ENCODE results near the gene SMPD2.
"Not testable (repeated sequence)": the region's sequence is repeated elsewhere in the genome, so short reads cannot be mapped to it uniquely, and the experiment has no call there.

The SMPD2 gene

DNA sequence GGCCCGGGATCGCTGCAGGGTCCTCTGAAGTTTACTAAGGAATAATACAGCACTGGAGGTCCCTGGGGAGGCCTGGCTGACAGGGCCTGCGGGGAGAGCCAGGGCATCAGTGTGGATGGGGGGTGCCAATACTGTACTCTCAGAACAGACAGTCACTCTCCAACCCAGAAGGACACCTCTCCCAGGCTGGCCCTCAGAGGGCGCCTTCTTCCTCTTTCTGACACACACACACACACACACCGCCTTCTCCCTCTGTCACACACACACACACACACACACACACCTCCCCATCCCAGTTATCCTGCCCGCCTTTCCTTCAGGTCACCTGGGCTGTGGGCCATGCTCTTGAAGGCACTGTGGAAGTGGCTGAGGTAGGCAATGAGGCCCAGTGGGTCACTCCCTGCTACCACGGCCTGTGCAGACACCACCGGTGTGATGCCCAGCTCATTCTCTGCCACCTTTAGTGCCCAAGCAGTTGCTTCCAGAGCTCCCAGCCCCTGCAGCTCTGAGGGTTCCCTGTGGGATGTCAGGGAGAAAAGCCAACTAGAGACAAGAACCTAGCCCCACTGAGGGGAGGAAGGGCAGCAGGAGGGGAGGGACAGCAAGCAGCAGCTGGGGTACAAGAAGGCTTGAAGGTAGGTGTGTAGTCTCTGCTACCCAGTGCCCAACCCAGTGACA is 7.5 kb downstream of the SMPD2 start:
- no peak for DNase-seq

DNA sequence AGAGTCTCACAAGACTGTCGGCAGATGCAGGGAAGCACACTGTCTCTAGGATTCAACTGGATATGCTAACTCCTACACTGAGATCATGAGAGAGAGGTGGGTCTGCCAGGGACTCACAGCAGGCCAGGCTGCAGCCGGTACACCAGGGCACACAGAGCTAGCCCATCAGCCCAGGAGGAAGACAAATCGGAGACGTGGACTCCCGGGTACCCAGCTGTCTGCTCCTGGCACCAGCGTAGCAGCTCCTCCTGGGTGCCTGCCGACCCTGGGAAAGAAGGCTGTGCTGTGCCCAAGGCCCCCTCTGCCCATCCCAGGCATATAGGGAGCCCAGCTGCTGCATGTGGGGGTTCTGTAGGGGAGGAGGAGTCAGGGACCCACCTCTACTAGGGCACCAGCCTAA is 8.1 kb downstream of the SMPD2 start:
- no peak for DNase-seq

DNA sequence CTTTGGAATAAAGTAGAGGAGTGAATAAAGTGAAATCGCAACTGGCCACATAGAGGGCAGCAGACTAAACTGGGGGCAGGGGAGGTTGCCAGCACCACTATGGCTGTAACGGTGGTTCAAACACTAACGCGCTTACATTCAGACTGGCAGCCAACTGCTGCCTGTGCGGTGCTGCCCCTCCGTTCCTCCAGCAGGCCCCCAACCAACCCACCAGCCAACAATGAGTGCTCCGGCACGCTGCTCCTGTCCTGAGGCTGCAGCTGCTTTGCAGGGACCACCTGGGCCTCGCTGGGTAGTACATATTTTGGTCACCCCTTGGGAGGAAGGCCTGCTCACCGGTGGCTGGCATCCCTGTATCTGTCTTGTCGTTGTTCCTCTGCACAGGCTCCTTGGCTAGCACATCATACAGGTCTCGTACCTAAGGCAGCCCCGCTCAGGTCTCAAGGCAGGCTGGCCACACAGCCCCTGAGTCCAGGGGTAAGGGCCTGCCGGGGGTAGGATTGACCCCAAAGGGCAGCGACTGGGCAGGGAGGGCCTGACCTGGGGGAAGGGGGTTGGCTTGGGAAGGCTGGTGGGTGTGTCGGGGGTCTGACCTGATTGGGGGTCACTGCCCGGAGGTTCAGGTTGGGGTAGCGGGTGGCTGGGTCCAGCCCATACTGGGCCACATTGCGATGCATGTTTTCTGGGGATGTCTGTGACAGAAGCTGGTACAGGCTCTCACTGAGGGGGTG is 8.7 kb downstream of the SMPD2 start:
- DNase-seq = no peak

DNA sequence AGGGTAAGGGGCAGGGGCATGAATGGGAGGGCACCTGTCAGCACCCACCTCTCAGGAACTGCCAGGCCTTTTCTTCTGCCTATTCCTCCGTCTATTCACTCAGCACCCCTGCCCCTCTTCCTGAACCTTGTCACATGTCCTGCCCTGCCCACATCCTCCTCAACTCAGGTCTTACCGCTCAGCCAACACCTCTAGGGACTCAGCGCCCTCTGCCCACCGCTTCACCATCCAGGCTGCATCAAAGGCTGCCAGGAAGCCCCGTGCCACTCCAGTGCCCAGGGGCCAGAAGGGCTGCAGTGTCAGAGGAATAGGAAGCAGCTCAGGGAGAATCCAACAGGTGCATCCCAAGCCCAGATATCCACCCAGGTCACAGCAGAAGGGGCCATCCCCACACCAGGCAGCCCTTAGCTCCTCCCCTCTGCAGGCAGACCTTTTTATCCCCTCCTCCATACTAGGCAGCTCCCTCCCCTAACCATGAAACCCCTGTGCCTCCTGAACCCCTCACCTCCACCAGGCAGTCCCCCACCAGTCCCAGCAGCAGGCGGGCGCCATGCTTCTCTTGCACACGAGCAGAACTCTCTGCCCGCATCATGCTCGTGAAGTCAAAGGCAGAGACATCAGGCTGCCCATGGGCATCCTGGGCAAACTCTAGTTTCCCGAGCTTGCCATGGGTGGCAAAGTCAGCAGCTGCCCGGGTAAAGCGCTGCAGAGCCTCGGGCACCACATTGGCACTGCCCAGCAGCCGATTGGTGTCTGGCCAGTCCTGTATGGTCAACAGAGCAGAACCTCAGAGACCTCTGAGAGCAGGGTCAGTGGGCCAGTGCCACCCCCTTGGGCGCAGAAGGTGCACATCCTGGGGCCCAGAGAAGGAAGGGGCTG is 9.5 kb downstream of the SMPD2 start:
- no peak for DNase-seq

DNA sequence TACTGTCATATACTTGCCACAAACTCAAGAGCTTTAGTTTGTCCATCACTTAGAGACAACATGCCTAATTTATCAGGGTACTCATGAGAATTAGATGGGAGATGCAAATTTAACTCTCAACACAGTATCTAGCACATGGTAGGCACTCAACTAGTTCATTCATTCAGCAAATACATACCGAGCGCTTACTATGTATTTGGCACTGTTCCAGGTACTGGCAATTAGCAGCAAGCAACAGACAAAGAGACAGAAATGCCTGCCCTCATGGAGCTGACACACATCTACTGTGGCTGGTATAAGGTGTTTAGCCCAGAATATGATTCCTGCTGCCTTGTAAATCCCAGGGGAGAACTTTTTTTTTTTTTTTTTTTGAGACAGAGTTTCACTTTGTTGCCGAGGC is 10.3 kb downstream of the SMPD2 start:
- no peak for DNase-seq

DNA sequence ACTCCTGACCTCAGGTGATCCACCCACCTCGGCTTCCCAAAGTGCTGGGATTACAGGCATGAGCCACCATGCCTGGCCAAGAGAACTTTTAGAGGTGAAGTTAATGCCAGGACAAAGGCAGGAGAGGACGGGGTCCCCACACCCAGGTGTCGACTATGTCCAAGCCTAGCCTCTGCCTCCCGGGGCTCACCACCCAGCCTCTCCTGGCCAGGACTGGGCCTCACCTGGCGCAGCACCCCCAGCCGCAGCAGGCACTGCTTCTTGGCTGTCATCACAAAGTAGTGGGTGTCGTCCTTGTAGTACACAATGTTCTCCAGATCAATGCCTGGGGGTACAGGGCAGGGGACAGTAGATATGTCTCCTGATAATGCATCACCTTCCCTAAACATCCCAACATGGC is 10.9 kb downstream of the SMPD2 start:
- DNase-seq = no peak

DNA sequence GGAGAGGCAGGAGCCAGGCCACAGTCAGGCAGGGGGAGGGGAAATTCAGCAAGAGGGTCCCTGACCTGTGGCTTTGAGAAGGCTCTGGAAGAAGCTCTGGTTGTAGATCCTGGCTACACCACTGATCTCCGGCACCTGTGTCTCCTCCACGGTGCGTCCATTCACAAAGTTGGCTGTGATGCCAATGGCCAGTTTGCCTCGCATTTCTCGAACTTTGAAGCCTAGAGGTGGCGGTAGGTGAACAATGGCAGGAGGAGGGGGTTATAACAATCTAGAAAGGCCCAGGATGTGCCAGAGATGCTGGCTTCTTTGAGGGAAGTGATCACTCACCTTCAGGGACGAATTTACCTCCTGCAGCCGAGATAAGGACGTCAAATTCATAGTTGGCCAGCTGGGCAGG is 11.7 kb downstream of the SMPD2 start:
- no peak for DNase-seq

DNA sequence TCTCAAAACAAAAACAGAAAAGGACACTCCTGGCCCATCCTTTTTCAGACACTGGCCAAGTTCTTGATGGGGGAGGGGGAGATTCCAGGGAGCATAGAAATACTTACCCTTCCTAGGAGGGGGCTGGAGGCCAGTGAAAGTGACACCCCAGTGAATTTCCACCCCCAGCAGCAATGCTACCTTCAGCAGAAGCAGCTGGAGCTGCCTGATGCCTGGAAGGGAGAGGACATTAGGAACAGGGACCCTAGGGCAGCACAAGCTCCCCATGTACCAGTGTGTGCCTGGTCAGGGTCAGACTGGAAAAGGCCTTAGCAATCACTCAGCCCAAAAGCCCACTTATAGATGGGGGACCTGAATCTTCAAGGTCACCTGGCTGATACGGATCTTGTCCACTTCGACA is 12.6 kb downstream of the SMPD2 start:
- DNase-seq = no peak

DNA sequence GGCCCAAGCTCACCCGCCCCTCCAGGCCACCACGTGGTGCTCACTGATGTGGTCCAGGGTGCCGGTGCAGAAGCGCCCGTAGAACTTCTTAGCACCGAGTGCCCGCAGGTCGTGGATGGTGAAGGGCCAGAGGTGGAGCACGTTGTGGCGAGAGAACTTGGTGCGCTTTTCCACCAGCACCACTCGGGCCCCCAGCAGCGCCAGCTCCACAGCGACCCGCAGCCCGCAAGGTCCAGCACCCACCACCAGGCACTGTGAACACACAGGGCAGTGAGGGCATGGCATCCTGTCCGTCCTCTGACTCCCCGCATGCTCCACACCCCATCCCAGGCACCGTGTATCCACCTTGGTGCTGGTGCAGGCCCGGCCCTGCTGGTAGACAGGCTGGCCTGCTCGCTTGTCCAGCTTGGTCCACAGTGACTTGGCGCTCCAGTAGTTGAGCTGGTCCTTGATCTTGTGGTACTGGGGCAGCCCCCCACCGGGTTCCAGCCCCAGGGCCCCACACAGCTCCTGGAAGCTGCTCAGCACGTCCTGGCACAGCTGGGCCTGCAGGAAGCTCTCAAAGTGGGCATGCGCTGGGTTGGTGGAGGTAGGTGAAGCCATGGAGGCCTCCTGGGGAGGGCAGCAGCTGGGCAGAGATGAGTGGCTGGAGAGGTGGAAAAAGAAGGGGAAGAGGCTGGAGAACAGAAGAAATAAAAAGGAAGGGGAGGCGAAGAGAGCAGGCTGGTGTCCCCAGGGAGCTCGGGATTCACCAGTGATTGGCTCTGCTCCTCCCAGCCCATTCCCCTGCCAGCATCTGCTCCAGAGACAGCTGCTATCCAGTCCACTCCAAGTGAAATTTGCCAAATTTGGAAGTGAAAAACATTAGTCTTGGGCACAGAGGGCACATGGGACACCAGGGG is 13.3 kb downstream of the SMPD2 start:
- peak; percentile 63 for DNase-seq

DNA sequence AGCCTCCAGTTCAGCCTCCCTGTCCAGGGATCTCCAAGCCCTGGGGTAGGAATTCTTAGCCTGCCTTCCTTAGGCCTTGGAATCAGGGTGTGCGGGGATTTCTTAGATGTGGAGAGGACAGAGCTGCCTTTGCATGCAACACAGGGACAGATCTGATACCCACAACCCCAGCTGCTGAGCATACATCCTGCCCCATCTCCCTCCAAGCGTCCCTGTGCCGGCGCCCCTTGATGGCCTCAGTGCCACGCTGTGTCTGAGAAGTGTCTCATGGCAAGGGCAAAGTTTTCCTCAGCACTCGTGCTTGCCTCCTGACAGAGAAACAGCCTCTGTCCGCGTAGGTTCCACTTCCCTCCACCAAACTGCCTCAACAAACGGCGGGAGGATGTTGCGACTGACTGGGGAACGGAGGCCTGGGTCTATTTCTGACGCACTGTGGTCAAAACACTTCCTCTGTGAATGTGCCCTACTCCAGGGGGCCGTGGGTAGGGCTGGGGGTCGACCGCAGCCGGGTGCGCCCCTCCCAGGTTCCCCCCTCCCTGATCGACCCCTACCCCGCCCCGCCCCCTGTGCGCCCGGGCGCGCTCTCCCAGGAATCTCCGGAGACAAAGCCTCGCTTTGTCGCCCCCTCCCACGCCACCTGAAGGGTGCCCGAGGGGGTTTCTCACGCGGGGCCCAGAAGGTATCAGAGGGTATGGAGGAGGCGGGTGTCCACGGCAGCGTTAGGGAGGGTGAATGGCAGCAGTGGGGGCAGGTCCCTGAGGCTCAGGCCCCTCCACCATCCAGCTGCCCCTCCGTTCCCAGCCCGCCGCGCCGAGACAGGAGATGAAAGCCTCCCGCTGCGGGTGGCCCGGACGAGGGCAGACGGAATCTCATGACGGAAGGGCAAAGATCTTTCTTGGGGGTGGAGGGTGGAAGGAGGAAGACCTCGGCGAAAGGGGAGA is 14.2 kb downstream of the SMPD2 start:
- peak; percentile 61 for DNase-seq

DNA sequence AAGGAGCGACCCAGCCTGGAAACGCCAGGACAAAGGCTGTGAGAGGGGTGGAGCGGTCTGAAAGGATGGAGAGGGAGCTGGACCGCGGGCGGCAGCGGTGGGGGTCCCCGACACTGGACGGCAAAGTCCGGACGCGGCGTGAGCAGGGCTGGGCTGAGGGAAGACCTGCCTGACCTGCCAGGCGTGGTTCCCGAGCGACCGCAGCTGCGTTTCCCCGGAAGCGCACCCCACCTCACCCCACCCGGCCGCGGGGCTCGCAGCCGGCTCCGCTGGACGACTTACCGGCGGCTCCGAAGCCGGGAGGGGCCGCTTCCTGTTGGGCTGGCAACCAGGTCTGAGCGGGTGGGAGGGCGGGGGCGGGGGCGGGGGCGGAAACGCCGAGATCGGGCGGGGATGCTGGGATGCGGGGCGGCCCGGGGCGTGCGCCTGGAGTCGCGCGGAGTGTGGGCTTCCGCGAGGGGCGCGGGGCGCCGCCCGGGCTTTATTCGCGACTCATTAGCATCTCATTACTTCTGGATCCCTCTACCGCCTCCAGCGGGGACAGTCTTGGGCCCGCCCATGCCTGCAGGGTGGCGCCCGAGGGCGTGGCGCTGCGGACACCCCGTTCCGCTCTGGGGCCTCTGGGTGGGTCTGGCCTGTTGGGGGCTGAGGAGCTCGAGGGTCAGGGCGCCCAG is 15.1 kb downstream of the SMPD2 start, which contains the start of gene MICAL1:
MICAL1 (minus strand) TSS at position 336 of the 674 bp plus-strand sequence. CDS start 1,576 bp downstream, outside the sequence.
- no peak for DNase-seq

DNA sequence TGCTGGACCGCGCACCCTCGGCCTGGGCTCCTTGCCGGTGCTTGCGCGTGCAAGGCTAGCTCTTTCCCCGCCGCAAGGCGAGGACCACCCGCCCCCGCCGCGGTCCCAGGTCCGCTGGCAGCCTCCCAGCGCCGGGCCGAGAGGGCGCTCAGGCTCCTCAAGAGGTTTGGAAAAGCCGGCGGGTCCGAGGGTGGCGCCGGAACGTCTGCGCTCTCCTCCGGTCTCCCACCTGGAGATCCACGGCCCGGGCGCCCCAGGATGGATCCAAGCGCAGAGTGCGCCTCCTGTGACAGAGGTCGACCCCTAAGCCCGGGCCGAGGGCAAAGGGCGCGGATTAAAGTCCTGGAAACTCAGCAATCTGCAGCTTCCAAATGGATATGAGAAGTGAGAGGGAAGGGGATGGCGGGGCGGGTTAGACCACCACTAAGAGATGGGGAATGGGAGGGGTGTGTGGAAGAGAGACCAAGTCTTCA is 15.6 kb downstream of the SMPD2 start:
- DNase-seq = no peak

DNA sequence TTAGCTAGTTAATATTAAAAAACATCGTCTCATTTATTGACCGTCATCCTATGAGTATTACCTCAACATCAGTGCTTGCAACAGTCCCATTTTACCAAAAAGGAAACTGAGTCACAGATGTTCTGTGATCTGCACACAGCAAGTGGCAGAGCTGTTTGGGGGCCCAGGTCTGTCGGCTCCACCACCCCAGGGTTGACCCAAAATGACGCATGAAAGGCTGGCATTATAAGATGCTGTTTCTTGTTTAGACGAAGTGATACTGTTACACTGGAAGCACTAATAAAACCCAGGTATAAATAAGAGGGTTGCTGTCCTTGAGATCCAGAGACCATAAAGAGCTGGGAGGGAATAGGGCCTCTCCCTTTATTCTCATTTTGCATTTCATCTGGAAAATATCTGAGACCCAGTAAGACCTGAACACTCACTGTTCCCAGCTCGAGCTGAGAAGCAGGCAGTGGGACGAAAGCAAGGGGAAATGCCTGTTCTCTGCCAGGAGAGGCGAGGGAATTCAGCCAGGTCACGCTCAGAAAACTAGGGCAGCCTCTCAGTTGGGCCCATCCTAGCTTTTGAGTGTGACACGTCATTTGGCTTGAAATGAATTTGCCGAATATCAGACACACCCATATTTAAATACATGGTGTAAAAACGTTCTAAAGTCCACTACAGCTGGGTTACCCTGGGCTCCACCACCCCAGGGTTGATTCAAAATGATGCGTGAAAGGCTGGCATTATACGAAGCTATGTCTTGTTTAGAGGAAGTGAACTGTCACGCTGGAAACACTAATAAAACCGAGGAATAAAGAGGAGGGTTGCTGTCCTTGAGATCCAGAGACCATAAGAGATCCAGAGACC is 16.4 kb downstream of the SMPD2 start:
- DNase-seq = no peak

DNA sequence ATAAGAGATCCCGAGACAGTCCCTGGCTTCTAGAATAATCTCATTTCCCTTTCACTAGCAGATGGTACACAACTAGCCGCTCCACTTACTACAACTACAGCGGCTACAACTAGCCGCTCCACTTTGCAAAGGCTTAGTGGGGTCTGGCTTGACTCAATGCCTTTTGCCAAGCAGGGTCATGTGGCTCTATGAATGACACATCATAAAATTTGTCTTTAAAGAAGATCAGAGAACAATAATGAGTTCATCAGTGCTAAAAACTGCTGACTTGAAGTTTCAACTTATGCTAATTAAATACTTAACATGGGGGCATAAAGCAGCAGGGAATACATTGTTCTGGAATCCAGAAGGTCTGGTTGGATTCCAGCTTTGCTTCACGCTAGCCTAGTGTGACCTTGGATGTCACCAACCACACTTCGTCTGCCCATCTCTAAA is 17.1 kb downstream of the SMPD2 start:
- DNase-seq = no peak

DNA sequence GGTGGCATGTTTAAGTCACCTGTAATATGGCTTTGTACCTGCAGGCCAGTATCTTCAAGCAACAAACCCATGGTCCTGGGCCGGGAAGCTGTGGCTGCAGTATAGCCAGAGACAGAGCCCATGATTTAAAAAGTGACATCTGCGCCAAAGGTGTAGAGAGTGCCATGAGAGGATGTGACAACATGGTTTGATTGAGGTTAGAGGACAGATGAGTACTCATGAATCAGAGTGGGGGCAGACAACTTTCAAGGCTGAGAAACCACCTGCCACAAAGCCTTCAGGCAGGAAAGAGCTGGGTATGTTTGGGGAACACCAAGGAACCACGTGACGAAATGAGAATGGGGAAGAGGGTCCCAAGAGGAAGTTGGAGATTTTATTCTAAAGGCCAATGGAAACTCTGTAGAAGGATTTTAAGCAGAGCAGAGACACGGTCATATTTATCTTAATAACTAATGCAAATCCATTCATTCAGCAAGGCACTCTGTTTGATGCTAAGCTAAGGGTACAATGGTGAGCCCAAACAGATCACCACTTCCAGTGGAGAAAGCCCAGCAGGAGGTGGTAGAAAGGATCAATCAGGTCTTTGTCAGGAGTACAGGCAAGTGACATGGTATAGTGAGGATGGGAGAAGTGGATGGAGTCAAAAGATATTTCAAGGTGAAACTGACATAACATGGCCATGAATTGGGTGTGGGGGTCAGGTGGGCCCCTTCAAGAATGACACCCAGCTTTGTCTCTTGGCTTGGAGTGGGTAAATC is 18.4 kb downstream of the SMPD2 start:
- DNase-seq = no peak

DNA sequence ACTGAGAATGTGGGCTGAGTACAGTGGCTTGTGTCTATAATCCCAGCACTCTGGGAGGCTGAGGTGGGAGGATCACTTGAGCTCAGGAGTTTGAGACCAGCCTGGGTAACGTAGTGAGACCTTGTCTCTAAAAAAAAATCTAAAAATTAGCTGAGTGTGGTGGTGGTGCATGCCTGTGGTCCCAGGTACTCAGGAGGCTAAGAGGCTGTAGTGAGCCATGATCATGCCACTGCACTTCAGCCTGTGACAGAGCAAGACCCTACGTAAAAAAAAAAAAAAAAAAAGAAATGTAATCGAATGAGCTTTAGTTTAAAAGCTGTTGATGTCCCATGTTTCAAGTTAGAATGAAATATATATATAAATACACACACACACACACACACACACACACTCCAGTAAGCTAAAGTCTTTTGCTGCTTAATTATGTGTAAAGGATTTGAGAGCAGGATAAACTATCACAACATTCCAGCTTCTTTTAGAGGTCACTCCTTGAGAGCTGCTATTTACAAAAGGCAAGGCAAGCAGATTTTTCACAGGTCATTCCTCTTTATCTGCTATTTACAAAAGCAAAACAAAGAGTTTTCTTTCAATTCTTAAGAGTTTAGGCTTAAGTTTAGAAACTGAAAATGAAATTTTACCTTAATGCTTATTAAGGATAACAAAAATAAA is 19.8 kb downstream of the SMPD2 start:
- DNase-seq = no peak

DNA sequence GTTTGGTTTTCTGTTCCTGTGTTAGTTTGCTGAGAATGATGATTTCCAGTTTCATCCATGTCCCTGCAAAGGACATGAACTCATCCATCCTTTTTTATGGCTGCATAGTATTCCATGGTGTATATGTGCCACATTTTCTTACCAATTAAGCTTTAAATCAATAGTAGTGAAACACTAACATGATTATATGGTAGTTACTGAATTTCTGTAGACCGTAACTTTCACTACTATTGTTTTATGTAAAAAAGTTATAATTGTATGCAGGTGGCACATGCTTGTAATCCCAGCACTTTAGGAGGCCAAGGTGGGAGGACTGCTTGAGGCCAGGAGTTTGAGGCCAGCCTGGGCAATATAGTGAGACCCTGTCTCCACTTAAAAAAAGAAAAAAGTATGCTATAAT is 20.7 kb downstream of the SMPD2 start:
- not testable (repeated sequence) for DNase-seq
